HG03521 (cell line): ENCODE results near the gene MAML3.

ENCODE experiments used
- ATAC-seq: cut with Tn5 transposase; IDR thresholded peaks from one replicate; pipeline ENCODE4 v1.9.1; 2021; ENCODE audit warnings: mild to moderate bottlenecking, moderate library complexity; ENCODE audit not compliant: unreplicated experiment

The MAML3 gene

GRCh38 chr4:140048419-140048995 is 105.5 kb downstream of the MAML3 start:
- ATAC-seq, result no peak

DNA sequence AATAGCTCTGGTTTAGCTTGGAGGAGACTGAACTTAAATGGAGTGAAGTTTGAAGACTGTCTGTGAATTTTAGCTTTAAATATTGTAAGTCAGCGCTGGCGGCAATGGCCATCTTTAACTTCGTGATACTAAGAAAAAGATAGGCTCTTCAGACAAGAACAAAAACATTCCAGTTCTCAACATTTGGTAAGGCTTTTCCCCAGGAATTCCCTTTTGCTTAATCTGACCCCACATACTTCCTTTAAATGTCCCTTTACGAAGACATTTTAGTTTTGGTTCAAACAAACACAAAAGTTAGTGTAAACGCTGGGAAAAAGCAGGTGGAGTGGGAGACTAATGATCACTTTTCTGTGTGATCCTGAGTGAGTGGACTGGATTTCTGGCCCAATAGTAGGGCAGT is 106.2 kb downstream of the MAML3 start:
- ATAC-seq, result no peak

DNA sequence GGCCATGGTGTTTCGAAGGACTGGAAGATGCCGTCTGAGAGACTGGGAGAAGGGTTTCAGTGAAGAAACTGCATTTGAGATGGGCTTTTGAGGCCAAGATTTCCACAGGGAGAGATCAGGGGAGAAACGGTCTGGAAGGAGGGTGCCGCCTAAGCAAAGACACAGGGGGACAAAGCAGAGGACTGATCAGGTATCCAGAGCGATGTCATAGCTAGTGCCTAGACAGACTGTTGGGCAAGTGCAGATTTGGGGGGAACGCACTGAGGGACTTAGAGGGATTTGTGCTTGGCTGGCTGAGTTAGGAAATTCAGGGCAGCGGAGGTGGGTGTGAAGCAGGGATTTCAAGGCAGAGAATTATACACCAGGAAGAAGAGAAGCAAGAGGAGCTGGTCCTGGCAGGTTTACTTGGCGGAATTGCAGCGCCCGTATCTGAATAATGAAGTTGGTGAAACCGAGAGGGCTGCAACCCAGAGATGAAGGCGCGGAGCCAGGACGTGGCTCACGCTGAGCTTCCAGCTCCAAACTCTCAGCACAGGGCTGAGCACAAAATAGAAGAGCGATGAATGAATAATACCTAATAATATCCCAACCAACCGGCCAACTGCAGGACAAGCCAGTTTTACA is 106.9 kb downstream of the MAML3 start:
- ATAC-seq, result no peak

- ATAC-seq, result no peak
Measured at GRCh38 chr4:140046543-140046942, 107.4 kb downstream of the MAML3 start.

GRCh38 chr4:140046016-140046415 is 108.0 kb downstream of the MAML3 start:
- no peak for ATAC-seq

- ATAC-seq, result no peak
Measured at GRCh38 chr4:140044337-140044902, 109.6 kb downstream of the MAML3 start.

- ATAC-seq, result no peak
Measured at GRCh38 chr4:140042634-140043033, 111.3 kb downstream of the MAML3 start.

GRCh38 chr4:140038031-140038533 is 115.9 kb downstream of the MAML3 start:
- ATAC-seq, result no peak

DNA sequence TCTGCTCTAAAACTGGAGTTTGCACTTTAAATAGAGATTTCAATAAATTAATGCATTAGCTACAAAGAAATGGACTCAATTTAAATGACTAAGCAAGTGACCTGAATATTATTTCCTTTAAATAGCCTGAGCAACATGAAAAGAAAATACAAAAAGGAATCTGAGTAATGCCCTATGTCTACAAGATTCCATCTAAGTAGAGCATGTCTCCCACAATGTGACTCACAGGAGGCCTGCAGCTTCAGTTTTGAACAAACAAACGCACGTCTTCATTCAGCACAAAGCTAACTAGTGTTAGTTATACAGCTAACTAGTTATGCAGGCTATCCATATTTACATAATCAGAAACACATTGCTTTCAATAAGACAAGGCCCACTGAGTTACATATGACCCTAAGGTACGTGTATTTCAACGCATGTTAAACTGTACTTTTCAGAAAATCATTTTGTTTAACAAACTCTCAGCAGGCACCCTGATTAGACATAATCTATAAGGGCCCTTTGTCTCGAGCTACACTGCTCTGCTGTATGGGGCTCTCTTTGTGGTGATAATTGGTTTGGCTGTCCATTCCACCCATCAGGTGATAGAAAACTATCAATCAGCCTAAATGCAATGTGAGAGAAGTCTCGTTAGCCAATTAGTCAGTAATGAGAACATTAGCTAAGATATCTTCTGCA is 116.5 kb downstream of the MAML3 start:
- ATAC-seq, result no peak

- no peak for ATAC-seq
Measured at GRCh38 chr4:140031706-140032105, 122.3 kb downstream of the MAML3 start.

DNA sequence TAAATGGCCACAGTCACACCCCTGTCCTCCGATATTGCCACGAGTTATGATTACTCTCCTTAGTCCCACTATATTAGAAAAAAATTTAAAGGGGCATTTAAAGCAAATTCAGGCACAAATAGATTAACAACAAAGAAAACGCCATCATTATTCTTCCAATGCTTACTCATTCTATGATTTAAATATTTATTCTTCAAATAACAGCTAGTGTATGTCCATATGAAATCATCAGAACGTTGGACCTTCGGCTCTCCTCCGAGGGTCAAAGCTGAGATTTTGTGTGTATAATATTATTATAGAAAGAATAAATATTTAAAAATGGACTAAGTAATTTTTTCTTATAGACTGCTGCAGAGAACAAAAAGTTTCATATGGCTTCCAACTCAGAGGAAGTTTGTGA is 122.9 kb downstream of the MAML3 start:
- ATAC-seq, result no peak

- no peak for ATAC-seq
Measured at GRCh38 chr4:140028676-140029517, 125.1 kb downstream of the MAML3 start.

DNA sequence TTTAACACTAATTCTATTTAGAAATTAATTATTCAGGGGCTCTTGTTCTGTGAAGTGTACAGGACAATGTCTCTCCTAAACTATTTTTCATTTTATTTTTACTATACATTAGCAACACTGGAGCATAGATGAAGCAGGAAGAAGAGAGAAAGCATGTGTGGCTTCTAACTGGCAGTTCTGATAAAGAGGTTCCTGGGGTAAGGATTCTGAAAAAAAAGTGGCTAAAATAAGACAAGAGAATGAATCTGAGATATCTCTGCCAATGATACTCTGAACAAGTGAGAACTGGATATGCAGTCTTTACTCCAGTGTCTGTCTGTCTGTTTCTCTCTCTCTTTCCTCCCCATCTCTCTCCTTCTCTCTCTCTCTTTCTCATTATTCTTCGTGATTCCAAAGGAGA is 125.9 kb downstream of the MAML3 start:
- no peak for ATAC-seq

DNA sequence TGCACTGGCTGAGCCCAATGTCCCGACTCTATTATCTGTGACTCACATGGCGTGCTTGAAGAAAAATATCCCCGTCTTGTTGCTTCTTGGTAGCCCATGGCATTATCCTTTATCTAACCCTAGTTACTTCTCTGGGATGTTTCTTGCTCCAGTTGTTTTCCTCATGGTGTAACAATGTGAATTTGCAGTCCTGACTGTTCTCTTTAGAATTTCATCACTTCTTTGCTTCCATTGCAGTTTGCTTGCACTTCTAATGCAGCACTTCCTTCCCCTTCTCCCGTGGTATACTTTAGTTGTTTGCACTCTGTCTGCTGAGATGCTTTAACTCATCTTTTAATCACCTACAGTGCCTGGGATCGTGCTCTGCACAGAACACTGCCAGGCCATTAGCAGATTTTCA is 126.9 kb downstream of the MAML3 start:
- ATAC-seq, result no peak

GRCh38 chr4:140025470-140025869 is 128.5 kb downstream of the MAML3 start:
- no peak for ATAC-seq

- ATAC-seq, result no peak
Measured at GRCh38 chr4:140020457-140021361, 133.3 kb downstream of the MAML3 start.

DNA sequence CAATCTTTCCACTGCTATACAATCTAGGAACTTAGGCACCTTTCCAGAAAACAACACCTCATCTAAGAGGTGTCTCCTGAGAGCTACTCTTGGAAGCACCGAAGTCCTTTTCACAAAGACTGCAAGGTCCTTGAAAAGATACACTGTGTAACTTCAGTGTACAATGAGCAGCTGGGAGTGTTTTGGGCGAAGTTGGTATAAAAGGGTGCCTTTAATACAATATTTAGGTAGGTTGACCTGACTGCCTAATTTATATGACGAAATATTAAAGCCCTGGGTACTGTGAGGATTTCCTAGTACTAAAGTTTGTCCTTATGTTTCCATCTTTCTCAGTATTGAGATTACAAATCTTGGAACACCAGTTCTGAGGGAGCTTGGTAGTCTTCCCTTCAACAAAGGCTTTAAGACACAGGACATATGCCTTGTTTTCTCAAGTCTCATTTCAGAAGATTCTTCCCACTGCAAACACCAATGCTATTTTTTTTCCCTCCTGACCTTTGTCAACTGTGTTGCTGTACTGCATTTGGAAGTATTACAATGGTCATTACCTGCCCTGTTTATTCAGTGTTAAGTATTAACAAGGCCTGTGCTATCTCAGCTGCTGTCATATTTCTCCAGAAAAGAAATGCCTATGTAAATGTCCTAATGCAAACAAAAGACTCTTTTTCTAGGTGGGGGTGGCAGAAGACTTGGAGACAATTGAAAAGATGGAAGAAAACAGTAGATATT is 134.2 kb downstream of the MAML3 start:
- ATAC-seq, result no peak

- no peak for ATAC-seq
Measured at GRCh38 chr4:140018931-140019618, 134.9 kb downstream of the MAML3 start.

DNA sequence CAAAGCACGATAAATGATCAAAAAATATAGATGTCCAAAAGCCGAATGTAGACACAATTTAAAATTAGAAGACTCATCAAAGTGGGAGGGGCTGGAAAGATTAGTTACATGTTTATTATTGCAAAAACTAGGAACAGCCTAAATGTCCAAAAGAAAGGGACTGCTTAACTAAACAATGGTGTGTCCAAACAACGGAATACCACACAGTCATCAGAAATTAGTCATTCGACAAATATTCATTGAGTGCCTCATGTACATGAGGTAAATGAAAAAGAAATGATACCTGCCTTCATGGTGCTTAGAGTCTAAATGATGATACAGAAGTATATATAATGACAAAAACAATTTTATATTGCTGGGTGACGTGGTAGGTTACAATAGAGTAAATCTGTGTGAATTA is 139.7 kb downstream of the MAML3 start:
- ATAC-seq, result no peak
